HG03095 (cell line): Measurements from ENCODE around the gene ENG.

Experiments
- ATAC-seq: cut with Tn5 transposase; IDR thresholded peaks from one replicate; pipeline ENCODE4 v1.9.1; 2021; ENCODE audit warnings: moderate library complexity; ENCODE audit not compliant: unreplicated experiment

ENG gene

DNA sequence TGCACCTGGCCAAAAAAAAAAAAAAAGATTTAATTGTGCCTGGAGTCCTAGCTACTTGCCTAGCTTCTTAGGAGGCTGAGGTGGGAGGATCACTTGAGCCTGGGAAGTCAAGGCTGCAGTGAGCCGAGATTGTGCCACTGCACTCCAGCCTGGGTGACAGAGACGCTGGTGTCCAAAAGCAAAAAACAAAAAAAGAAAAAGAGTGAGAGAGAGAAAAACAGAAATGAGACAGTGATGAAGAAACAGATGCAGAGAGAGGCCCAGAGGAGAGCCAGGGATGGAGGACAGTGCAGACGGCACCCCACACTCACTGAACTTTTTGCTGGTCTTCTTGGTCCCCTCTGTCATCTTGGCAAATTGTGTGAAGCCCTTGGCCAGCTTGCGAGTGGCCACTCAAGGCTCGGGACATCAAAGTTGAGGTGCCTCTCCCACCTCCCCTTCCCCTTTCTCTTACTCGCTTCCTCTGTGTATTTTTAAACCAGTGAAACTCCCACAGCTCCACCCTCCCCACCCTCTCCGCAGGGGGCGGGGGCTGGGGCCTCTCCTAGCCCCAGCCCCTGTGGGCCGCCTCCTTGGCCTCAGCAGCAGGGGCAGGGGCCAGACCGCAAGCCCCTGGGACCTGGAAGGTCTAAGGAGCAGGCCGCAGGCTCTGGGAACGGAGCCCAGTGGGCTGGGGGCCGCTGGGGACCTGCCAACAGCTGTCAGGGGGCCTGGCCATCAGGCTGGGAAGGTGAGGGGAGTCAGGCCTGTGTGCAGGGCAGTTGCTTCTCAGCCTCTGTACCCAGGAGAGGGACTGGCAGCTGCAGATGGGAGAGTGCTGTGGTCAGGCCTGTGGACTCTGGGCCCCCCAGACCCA, 76.0 kb downstream of the ENG start, which contains the start of gene SH2D3C:
Gene SH2D3C (minus strand): TSS at position 387 of the 856 bp plus-strand sequence. CDS start 39 bp downstream, at position 348.
- peak; percentile 30 for ATAC-seq

DNA sequence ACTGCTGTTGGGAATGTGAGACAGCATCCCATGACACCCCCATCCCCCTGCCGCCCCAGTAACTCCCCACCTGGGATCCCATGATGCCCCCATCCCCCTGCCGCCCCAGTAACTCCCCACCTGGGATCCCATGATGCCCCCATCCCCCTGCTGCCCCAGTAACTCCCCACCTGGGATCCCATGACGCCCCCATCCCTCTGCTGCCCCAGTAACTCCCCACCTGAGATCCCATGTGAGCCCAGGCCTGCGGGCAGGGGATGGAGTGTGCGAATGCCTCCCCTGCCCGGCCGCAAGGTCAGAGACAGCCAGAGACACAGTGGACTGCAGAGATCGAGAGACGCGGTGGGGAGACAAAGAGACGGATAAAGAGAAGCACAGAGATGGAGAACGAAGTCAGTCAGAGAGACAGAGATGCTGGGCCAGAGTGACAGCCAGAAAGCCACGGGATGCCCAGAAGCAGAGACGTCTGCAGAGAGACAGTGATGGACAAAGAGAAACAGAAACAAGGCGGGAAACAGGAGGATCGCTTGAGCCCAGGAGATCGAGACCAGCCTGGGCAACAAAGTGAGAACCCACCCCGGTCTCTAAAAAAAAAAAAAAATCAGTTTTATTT, 77.0 kb downstream of the ENG start:
- no peak for ATAC-seq

DNA sequence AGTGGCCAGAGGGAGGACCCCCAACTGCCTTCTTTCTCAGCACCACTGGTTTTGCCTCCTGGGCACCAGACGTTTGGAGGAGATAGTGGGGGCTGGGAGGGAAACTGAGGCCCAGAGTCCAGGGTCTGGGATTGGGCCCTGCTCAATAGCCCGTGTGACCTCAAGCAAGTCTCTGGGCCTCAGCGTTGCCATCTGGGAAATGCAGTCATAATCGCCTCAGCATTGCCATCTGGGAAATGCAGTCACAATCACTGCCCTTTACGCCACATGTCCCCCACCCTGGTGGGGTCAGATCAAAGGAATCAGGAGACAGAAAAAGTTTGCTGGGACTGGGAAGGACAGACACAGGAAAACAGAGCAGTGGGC, 77.6 kb downstream of the ENG start:
- ATAC-seq, result no peak

DNA sequence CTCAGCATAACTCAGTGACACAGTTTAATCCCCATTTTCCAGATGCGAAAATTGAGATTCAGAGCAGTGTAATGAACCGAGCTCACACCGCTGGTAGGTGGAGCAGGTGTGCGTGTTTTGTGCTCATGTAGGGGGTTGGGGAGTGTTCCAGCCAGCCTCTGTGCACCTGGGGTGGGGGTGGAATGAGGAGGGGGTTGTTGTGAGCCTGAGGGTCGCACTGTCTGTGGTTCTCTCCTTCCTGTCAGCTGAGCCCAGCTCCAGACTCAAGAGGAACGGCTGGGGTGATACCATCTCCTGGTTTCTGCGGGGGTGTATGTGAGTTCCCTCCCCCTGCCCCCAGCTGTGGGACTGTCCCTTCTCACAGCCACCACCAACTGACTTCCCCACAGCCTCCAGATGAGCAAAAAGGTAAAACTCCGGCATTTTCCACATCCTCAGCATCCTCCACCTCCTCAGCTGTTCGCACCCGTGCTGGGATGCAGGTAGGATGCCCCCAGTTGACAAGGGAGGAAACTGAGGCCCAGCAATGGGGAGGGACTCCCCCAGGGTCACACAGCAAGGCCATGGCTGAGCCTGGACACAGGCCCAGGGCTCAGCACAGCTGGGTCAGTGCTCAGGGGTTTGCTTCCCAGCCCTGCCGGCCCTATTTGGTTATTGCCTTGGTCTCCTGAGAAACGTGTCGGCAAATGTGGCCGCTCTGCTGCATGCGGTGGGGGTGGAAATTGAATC, 78.1 kb downstream of the ENG start:
- no peak for ATAC-seq

DNA sequence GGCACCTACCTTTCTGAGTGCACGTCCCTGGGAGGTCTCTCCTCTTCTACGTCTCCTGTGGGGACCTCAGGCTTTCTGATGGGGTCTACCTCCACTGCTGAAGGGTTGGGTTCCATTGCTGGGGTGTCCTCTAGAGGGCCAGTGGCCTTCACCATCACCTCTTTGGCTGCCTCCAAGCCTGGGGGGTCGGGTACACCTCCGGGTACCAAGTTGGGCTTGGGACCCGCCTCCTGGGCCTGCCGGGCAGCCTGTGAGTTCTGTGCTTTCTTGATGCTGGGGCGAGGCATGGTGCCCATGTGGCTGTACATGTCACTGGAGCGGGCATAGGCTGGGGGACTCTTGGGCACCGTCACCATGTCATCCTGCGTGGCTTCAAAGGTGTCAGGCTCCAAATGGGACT, 80.5 kb downstream of the ENG start:
- ATAC-seq, result no peak

DNA sequence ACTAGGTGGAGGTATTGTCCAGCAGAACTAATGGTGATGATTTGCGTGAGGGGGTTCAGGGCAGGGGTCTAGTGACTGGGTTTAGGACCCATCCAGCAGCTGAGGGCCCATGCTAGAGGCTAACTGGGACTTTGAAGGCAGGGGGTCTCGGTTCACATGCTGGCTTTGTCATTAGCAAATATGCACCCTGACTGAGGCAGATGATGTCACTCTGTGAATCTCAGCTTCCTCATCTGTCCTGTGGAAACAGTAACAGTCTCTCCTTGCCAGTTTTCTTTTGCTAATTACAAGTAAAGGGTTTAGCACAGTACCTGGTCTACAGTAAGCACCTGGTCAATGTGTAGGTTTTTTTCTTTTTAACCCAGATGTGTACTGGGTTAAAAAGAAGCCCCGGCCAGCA, 81.2 kb downstream of the ENG start:
- ATAC-seq, result no peak

DNA sequence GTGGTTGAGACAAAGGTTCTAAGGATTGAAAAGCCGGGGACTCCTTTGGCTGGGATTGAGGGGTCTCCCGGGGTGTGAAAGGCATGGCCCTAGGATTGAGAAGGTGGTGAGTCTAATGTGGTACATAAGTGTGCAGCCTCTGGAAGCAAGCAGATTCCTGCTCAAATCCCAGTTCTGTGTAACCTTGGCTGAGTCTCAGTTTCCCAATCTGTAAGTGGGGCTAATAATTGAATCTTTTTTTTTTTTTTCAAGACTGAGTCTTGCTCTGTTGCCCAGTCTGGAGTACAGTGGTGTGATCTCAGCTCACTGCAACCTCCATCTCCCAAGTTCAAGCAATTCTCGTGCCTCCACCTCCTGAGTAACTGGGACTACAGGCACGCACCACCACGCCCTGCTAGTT, 81.9 kb downstream of the ENG start:
- no peak for ATAC-seq

DNA sequence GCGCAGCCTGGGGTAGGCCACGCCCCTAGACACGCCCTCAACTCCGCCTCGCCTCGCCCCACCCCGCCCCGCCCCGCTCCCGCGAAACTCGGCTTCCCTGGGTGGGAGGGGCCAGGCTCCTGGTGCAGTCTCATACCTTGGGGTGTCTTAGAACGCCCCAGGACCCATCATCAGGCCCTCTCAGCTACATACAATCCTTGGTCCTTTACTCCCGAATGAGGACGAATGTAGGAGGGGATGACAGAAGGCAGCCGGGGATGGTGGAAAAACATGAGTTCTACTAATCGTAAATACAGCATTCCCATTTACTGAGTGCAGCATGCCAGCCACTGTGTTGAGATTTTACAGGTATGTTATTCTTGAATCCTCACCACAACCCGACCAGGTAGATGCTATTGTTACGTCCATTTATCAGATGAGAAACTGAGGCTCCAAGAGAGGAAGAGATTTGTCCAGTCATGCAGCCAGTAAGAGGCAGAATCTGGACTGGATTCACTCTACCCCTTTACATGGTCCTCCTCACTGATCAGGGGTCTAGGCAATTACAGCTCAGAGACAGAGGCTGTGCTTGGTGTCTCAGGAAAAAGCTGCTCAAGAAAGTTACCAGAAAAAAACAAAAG, 82.8 kb downstream of the ENG start:
- ATAC-seq, result no peak

DNA sequence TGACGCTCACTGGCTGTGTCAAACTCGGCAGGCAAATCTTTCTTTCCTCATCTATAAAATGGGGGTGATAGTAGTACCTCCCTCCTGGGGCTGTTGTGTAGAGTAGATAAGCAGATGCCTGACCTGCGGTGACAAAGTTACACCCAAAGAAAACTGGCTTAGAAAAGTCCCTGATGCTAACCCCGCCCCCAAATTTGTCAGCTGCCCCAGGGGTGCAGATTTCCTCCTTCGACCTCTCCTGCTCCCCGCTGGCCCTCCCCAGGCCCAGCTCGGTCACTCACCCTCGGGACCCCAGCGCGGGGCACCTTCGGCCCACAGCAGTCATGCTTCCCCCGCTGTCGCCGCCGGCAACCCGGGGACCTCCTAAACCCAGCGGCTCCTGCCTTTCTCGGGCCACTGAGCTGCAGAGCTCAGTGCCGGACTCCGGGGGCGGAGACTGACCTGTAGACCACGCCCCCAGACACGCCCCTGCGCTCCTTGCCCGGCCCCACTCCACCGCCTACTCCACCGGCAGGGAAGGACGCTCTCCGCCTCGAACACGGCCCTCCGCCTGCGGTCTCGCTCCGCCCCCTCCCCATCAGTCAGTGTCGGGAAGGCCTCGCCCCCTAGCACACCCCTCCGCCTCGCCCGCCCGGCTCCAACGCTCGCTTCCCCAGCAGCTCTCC, 83.4 kb downstream of the ENG start:
- peak; percentile 83 for ATAC-seq

DNA sequence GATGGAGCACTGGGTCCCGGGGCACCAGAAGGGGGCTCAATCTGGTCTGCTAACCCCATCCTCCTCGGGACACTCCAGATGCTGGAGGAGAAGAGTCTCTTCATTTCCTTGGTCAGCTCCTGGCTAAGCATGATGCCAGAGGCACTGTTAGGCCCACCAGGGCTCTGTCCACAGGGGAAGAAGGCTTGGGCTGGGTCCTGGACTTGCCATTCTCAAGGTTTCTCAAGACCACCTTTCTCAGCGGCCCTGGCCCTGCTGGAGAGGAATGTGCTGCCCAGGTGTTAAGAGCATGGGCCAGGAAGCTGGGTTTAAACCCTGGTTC, 83.9 kb downstream of the ENG start:
- ATAC-seq, result no peak

DNA sequence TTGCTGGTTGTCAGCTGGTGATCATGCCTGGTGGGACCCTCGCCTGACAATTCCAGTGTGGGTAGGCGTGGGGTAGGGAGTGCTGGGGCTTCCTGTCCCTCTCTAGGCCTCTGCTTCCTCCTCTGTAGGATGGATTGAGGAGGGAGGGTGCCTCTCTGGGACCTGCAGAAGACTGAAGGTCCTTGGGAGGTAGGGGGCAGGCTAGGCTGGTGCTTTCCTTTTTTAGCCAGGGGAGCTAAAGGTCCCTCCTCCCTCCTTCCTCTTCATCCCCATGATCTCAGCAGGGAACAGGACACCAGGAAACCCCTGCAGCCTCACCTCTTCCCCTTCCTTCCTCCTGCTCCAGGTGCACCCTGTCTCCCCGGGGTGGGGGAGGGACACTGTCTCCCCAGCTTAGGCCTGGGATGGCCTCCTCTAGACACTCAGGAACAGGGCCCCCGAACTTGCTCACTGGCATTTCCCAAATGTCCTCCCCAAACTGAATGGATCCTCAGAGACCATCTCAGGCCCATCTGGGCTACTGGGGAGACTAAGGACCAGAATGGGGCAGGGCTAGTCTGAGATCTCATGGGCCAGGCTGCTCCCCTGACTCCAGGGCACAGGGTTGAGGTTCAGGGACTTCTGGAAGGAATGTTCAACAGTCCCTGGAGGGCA, 84.4 kb downstream of the ENG start:
- ATAC-seq, result no peak

DNA sequence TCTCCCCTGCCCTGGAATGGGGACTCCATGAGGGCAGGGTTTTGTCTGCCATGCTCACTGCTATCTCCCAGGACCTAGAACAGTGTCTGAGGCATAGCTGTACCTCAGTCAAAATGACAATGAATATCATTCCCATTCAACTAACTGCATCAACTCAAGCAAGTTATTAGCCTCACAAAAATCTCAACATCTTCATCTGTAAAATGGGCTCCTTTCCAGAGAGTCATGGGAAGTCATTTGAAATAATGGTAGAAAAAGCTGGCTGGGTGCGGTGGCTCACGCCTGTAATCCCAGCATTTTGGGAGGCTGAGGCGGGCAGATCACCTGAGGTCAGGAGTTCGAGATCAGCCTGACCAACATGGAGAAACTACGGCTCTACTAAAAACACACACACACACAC, 85.4 kb downstream of the ENG start:
- no peak for ATAC-seq

DNA sequence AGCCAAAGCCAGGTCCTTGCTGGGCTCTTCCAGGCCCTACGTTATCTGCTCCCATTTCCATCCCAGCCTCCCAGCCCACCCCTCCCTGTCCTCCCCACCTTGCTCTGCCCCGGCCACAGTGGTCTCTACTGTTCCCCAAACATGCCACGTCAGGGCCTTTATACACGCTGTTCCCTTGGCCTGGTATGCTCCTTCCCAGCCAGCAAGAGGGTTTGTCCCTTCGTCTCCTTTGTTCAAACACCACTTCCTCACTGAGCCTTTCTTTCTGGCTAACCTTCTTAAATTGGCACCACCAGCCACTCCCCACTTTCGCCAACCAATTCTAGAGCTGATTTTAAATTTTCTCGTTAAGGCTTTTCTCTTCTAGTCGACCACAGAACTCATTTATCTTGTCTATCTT, 85.8 kb downstream of the ENG start:
- ATAC-seq, result no peak

DNA sequence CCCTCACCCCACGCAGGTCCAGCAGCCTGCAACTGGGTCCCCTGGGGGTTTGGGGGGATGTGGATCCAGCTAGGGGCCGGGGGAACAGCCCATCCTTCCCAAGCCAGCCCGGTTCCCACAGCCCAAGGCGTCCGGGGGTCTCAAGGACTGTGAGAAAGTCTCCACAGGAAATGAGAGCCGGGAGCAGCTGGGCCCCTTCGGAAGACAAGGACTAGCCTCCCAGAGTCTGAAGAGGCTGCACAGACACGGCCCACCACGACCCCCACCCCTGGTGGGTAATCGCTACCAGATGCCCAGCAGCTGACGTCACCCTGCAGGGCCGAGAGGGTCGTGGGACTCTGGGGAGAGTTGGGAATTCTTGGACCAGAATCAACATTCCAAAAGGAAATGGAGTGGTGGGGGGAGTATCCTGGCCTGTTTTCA, 86.5 kb downstream of the ENG start:
- ATAC-seq, result no peak

DNA sequence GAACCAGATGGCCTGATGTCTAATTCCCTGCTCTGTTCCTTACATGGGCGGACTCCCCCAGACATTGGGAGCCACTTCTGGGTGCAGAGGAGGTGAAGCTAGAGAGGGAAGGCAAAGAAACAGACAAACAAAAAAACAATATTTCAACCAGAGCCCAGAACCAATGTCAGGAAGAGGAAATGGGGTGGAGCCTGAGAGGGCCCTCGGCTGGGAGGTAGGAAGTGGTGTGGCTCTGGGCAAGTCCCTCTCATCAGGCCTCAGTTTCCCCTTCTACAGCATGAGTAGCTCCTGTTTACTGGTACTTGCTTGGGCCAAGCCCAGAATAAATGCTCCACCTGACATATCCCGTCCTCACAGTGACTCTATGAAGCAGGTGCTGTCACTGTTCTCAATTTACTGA, 87.0 kb downstream of the ENG start:
- ATAC-seq, result no peak

DNA sequence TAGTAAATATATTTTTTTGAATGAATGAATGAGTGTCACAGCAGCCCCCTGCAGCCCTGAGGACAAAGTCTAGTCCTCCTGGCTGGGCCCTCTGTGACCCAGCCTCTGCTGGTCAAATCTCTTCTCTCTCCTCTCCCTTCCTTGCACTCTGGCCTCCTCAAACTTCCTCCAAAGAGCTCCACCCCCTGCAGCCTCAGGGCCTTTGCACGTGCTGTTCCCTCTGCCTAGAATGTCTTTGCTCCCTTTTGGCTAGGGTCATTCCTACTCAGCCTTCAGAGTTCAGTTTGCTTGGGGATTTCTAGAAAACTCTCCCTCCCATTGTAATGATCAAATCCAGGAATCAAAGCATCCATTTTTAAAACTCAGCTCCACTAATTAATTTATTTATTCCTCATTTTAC, 89.0 kb downstream of the ENG start:
- ATAC-seq, result no peak
